H1 (cell line): Measurements from ENCODE around the gene NKX6-1. TPM values are rescaled to one million over a fixed set of nuclear protein-coding genes. Genes with fewer than 3 reads are reported as not detected.

ENCODE experiments used
- polyA plus RNA-seq, 7 experiments: library from polyadenylated mRNA; depleted of rRNA in 3 of 7; stranded (reverse) in 5 of 7; unstranded in 2 of 7; fragments of >200 nt in 5 of 7; fragments of 200-250 nt in 2 of 7; gene quantifications; 1 replicate in 5 of 7; 2 replicates in 1 of 7; 4 replicates in 1 of 7; pipeline versions ENCODE4 v1.2.1 to v1.2.3, GENCODE V29; 2011 to 2013; ENCODE audit warnings: missing spikeins in 2 of 7, mixed read lengths in 2 of 7
- total RNA-seq: library from RNA; stranded (reverse); fragmentation: NEBNext Ultra II Directional; extraction: Animal tissue kit (Norgen Biotek cat#: 25700); gene quantifications from 2 replicates; pipeline ENCODE4 v1.2.1, GENCODE V29; 2021
- TF ChIP-seq, protein P1 (sequence below), 3 experiments: IDR thresholded peaks; 1 replicate in 2 of 3; 2 replicates in 1 of 3; pipeline versions ENCODE4 v1.5.1 to v1.6.1; 2011; ENCODE audit warnings: low read length in 3 of 3, mild to moderate bottlenecking in 3 of 3, inconsistent platforms in 2 of 3, low read depth in 1 of 3, moderate library complexity in 1 of 3; ENCODE audit not compliant: insufficient read depth in 1 of 3; ENCODE audit errors: control extremely low read depth in 1 of 3

Gene NKX6-1
- total and polyA plus RNA-seq, 2 of the 8 experiments (the other 6 are each of a cell fraction or from before 2014, with no cell fraction given), result 0.03 to 0.45 TPM

DNA sequence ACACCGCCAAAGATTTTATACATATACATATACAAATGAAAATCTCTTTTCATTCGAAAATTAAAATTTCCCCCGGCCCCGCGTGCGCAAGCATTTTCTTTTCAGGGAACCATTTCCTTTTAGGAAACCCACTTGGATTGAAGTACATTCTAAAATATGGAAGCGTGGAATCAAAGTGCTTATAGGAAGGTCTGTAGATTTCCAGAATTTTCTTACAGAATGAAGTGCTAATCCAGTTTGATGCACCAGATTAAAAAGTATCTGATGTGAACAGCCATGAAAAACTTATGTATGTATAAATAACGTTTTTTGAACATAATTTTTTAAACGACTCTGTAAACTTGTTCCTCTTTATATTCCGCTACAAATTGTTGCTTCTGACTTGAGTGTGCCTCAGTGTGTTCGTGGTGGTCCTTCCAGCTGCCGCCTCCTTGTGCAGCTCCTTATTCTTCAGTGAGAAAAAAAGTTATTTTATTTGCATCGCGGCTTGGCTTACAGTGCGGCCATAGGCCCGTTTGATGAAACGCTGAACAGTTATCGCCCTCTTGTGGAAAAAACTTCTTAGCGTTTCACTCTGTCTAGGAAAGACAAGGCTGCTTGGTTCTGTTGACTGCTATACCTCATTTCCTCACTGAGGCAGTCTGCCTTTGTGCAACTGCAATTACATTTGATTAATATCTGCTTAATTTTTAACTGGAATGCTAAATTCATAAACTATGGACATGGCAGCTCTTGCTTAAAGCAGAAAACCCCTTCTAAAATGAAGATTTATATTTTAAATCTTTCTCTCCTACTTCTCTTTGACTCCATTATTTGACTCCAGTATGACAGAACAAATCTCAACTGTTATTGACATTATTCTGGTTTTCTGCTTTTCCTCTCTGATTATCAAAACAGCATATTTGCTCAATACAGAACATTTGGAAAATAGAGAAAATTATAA is 4.7 kb upstream of the NKX6-1 start (continued):
- TF ChIP-seq, protein P1, sequence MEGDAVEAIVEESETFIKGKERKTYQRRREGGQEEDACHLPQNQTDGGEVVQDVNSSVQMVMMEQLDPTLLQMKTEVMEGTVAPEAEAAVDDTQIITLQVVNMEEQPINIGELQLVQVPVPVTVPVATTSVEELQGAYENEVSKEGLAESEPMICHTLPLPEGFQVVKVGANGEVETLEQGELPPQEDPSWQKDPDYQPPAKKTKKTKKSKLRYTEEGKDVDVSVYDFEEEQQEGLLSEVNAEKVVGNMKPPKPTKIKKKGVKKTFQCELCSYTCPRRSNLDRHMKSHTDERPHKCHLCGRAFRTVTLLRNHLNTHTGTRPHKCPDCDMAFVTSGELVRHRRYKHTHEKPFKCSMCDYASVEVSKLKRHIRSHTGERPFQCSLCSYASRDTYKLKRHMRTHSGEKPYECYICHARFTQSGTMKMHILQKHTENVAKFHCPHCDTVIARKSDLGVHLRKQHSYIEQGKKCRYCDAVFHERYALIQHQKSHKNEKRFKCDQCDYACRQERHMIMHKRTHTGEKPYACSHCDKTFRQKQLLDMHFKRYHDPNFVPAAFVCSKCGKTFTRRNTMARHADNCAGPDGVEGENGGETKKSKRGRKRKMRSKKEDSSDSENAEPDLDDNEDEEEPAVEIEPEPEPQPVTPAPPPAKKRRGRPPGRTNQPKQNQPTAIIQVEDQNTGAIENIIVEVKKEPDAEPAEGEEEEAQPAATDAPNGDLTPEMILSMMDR (IDR thresholded peaks at IDR 0.05; ENCODE audit: control extremely low read depth in 1 of 3, insufficient read depth in 1 of 3, low read depth in 1 of 3, low read length in 3 of 3), result peak in 2 of 3 experiments; percentile 82; a peak in 3 of 4 replicates
